ENCODE measurements around the gene CACNA1H.

GRCh38 chr16:1113889-1114526, 38.9 kb upstream of the CACNA1H start:
- TF ChIP-seq, protein P1, sequence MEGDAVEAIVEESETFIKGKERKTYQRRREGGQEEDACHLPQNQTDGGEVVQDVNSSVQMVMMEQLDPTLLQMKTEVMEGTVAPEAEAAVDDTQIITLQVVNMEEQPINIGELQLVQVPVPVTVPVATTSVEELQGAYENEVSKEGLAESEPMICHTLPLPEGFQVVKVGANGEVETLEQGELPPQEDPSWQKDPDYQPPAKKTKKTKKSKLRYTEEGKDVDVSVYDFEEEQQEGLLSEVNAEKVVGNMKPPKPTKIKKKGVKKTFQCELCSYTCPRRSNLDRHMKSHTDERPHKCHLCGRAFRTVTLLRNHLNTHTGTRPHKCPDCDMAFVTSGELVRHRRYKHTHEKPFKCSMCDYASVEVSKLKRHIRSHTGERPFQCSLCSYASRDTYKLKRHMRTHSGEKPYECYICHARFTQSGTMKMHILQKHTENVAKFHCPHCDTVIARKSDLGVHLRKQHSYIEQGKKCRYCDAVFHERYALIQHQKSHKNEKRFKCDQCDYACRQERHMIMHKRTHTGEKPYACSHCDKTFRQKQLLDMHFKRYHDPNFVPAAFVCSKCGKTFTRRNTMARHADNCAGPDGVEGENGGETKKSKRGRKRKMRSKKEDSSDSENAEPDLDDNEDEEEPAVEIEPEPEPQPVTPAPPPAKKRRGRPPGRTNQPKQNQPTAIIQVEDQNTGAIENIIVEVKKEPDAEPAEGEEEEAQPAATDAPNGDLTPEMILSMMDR (IDR thresholded peaks at IDR 0.05), result no peak
- no peak for TF ChIP-seq POLR2A (IDR thresholded peaks at IDR 0.05; ENCODE audit: low read depth)
